ENCODE data around the gene RSPO4.

DNA sequence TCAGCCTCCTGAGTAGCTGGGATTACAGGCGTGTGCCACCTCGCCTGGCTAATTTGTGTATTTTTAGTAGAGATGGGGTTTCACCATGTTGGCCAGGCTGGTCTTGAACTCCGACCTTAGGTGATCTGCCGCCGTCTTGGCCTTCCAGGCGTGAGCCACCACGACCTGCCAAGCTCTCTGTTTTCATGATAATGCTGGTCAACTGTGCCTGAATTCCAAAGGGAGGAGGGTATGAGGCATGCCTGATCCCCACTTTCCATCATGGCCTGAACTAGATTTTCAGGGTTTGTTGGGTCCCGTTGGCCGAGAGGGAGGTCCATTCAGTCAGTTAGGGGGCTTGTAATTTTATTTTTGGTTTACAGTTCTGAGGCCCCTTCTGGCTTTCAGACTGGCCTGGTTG, 58.0 kb downstream of the RSPO4 start:
- TF ChIP-seq, protein P1, sequence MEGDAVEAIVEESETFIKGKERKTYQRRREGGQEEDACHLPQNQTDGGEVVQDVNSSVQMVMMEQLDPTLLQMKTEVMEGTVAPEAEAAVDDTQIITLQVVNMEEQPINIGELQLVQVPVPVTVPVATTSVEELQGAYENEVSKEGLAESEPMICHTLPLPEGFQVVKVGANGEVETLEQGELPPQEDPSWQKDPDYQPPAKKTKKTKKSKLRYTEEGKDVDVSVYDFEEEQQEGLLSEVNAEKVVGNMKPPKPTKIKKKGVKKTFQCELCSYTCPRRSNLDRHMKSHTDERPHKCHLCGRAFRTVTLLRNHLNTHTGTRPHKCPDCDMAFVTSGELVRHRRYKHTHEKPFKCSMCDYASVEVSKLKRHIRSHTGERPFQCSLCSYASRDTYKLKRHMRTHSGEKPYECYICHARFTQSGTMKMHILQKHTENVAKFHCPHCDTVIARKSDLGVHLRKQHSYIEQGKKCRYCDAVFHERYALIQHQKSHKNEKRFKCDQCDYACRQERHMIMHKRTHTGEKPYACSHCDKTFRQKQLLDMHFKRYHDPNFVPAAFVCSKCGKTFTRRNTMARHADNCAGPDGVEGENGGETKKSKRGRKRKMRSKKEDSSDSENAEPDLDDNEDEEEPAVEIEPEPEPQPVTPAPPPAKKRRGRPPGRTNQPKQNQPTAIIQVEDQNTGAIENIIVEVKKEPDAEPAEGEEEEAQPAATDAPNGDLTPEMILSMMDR (IDR thresholded peaks at IDR 0.05; ENCODE audit: insufficient read depth, low read depth, low read length) = no peak
- no peak for TF ChIP-seq EZH2 (IDR thresholded peaks at IDR 0.05; ENCODE audit: insufficient read depth, low read length)
